GM12891 (cell line): ENCODE data around the gene KRT14.

Source experiments
- POLR2A ChIP-seq: IDR thresholded peaks from 2 replicates; pipeline ENCODE4 v1.6.1; 2011; ENCODE audit warnings: low read depth, low read length, control low read depth
- POLR2AphosphoS5 ChIP-seq: IDR thresholded peaks from 2 replicates; pipeline ENCODE4 v1.6.1; 2011; ENCODE audit warnings: low read depth, low read length, control low read depth

DNA sequence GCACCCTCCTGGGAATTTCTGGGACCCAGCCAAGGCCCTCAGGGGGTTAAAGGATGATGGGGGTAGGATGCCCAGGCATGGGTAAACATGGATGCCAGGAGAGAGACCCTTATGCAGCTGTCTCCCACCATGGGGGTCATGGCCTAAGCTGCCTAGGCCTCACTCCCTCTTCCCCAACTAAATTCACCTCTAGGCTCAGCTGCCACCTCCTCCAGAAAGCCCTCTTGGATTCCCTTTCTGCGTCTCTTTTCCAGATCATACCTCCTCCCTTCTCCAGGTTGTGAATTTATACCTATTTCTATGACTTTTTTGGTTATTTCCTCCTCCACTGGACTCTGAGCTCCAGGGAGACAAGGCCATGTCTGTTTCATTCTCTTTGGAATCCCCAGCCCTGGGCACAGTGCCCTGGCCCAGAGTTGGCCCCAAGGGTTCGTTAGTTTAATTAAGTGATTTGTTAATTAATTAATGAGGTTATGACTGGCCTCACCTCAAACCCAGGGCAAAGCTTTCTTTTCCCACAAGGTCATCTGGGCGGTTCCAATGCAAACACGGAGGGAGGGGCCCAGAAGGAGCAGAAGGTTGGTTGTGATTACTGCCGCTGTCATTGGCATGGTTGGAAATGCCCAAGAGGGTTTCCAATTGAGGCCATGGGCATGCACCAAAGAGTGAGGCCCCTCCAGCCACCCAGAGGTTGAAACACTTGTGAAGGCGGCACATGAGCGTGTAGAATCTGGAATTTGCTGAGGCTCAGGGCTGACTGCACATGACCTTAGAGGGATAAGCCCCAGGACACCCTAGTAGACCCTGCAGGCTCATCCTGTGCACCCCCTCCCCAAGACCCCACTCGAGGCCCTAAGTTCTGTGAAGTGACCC, 44.6 kb upstream of the KRT14 start:
- TF ChIP-seq POLR2AphosphoS5 (no peak), POLR2A (no peak)
